ENCODE data around the gene RBL1.
"Not testable (repeated sequence)": the region's sequence is repeated elsewhere in the genome, so short reads cannot be mapped to it uniquely, and the experiment has no call there.

The RBL1 gene

GRCh38 chr20:37095599-37096414, at the start of gene RBL1:
Gene RBL1 (minus strand): TSS chr20:37095997. CDS start chr20:37095928, 69 bp downstream.
- peak; percentile 84 to 86 for DNase-seq

GRCh38 chr20:37144856-37145404, 49.1 kb upstream of the RBL1 start:
- DNase-seq = no peak

GRCh38 chr20:37142708-37143107, 46.9 kb upstream of the RBL1 start:
- DNase-seq = no peak

GRCh38 chr20:37137547-37137946, 41.8 kb upstream of the RBL1 start:
- DNase-seq = no peak

- DNase-seq = no peak
These were observed 38.2 kb upstream of the RBL1 start for GRCh38 chr20:37133952-37134351.

GRCh38 chr20:37131486-37131885, 35.7 kb upstream of the RBL1 start:
- DNase-seq = no peak

GRCh38 chr20:37128803-37129202, 33.0 kb upstream of the RBL1 start:
- no peak for DNase-seq

GRCh38 chr20:37126290-37126689, 30.5 kb upstream of the RBL1 start:
- DNase-seq = not testable (repeated sequence)

- DNase-seq = no peak
These were observed 27.6 kb upstream of the RBL1 start for GRCh38 chr20:37123441-37123840.

- no peak for DNase-seq
These were observed 24.7 kb upstream of the RBL1 start for GRCh38 chr20:37120497-37120896.

- DNase-seq = no peak
These were observed 23.7 kb upstream of the RBL1 start for GRCh38 chr20:37119356-37120036.

GRCh38 chr20:37114012-37114411, 18.2 kb upstream of the RBL1 start:
- no peak for DNase-seq

GRCh38 chr20:37111926-37112455, 16.2 kb upstream of the RBL1 start:
- DNase-seq = no peak

GRCh38 chr20:37108676-37109075, 12.9 kb upstream of the RBL1 start:
- no peak for DNase-seq

GRCh38 chr20:37102571-37102970, 6.8 kb upstream of the RBL1 start:
- DNase-seq = no peak

GRCh38 chr20:37096415-37097041, 731 bp upstream of the RBL1 start:
- peak in 1 of 2 experiments; percentile 2 for DNase-seq

- peak in 1 of 2 experiments; percentile 5 for DNase-seq
These were observed 644 bp downstream of the RBL1 start for GRCh38 chr20:37095108-37095598.

GRCh38 chr20:37090407-37090806, 5.4 kb downstream of the RBL1 start:
- DNase-seq = no peak

GRCh38 chr20:37081717-37082289, 14.0 kb downstream of the RBL1 start:
- DNase-seq = no peak

- no peak for DNase-seq
These were observed 18.8 kb downstream of the RBL1 start for GRCh38 chr20:37077009-37077408.

- DNase-seq = no peak
These were observed 19.7 kb downstream of the RBL1 start for GRCh38 chr20:37075932-37076685.
